Measurements from ENCODE around the gene CLEC14A.

The CLEC14A gene

DNA sequence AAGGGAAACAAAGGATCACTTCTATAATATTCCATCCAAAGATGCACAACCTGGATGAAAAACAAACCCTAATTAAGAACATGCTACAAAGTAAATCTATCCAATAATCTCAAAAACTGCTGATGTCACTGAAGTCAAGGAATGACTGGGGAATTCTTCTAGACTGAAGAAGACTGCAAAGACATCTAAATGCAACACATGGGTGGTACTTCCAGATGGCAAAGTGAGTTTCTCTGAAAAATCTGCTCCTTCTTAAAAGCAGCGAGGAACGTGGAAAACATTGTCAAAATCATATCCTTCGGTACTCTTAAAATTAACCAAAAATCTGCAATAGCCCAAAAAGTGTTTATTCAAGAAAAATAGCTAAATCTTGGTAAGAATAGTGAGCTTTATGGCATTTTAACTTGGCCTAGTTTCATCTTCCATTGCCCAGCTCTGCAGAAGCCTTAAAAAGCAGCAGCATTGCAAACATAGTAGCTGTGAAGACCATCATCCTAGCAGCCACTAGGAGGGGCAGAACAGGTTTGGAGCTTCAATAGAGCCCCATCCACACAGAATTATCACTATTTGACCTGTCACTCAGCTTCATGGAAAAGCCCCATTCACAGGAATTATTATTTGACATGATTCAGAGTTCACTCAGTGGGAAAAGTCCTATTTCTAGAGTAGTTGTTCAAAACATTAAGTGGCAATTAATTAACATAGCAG is 7.4 kb downstream of the CLEC14A start:
- no peak for DNase-seq (ENCODE audit: low read depth in 2 of 2)

- DNase-seq (ENCODE audit: low read depth in 2 of 2): no peak
These were observed 12.1 kb downstream of the CLEC14A start for GRCh38 chr14:38243696-38244240.

DNA sequence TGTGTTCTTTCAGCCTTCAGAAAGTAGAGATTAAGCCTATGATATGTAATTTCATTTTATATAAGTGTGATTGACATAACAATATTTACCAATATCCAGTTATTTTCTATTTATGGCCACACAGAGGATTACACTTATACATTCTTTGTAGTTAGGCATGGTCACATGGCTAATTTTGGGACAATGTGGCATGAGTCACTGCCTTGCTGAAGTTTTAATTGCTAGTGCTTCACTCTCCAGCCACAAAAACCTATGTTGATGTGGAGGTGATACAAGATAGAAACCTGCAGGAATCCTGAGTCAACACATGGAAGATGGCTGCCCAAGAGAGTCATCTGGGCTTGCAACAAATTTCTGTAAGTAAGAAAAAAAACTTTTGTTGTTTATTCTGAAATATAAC is 17.0 kb downstream of the CLEC14A start:
- DNase-seq (ENCODE audit: low read depth in 2 of 2): no peak

DNA sequence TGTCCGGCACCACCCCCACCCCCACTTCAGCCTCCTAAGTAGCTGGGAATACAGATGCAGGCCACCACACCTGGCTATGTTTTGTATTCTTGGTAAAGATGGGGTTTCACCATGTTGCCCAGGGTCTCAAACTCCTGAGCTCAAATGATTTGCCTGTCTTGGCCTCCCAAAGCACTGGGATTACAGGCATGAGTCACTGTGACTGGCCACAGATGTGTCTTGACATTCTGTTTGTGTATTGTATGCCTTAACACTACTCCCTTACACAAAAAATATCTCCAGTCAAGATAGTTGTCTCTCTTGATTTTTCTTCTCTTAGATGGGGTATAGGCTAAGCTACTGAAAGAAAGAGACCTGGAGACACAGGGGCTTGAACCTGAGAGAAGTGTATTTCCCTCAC is 17.6 kb downstream of the CLEC14A start:
- no peak for DNase-seq (ENCODE audit: low read depth in 2 of 2)

- DNase-seq (ENCODE audit: low read depth in 2 of 2): no peak
These were observed 22.7 kb downstream of the CLEC14A start for GRCh38 chr14:38233218-38233617.

GRCh38 chr14:38226366-38226765 is 29.5 kb downstream of the CLEC14A start:
- no peak for DNase-seq (ENCODE audit: low read depth in 2 of 2)

DNA sequence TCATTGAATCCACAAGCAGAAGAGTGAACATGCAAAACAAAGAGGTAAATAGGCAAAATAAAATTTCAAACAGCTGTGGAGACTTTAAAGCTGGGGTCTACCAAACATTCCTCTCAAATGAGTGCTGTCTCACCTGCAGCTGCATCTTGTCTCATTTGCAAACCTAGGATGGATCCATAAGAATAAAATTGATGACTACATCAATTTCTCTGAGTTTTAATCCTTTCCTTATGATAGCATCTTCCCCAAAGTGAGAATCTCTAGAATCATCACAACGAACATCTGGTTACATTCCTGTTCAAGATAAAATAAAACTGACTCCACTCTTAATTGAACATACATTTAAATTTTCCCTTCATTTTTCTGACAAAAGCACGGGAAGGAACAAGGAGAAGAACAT is 29.9 kb downstream of the CLEC14A start:
- no peak for DNase-seq (ENCODE audit: low read depth in 2 of 2)

DNA sequence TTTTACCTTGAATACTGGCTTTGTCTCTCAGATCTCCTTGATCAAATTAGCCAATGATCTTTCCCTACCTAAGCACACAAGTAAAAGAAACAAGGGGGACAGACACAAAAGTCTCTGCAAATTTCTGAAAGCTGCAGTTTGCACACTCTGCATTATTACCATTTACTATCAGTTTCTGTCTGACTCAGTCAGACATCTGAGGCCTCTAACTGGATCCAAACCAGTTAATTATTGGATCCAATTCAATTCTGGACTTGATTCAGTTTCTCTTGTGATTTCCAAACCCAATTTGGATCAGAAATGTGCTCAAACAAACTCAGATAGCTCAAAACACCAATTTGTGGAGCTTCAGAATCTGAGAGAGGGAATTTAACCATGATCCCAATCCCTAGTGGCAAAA is 31.6 kb downstream of the CLEC14A start:
- no peak for DNase-seq (ENCODE audit: low read depth in 2 of 2)

GRCh38 chr14:38221077-38221476 is 34.8 kb downstream of the CLEC14A start:
- no peak for DNase-seq (ENCODE audit: low read depth in 2 of 2)

DNA sequence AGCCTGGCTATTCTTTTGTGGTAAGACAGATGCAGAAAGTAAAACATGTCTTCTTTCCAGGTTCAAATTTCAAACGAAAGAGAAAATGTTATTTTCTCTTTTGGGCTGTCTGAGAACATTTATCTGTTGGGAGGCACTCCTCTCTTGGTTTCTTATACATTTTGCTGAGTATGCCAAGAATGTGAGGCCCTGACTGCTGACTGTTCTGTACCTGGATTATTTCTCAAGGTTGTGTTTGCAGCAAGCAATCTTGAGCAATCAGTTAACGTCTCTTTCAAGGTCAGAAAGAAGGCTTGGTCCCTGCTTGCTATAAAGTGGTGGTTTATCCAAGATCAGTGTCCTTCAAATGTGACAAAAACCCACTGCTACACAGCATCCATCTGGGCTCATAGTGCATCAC is 38.3 kb downstream of the CLEC14A start:
- DNase-seq (ENCODE audit: low read depth in 2 of 2): no peak

DNA sequence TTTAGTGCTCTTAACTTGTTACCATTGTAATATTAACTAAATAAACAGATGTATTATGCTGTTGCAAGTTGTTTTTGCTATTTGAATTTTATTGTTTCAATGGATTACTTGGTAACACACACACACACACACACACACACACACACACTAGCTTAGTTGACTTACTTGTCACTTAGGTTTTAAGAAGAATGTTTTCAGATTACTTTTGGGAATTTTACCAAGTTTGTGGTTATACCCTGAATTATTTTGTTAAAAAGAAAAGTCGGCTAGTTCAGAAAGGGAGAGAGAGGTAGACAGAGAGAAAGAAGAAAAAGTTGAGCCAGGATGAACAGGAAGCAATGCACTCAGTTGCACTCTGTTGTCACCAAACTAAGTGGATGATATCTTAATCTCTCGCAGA is 42.9 kb downstream of the CLEC14A start:
- no peak for DNase-seq (ENCODE audit: low read depth in 2 of 2)

DNA sequence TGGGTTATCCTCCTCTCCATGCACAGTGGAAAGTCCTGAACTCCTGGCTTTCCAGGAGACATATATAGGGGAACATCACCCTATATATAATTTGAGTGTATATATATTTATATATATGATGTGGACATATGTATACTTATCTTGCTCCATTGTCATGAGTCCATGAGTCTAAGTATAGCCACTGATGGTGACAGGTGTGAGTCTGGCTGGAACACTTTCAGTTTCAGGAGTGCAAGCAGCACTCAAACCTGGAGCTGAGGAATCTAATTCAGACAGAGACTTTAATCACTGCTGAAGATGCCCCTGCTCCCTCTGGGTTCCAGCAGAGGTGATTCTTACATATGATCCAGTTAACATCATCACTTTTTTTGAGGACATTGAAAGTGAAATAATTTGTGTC is 43.8 kb downstream of the CLEC14A start:
- no peak for DNase-seq (ENCODE audit: low read depth in 2 of 2)

DNA sequence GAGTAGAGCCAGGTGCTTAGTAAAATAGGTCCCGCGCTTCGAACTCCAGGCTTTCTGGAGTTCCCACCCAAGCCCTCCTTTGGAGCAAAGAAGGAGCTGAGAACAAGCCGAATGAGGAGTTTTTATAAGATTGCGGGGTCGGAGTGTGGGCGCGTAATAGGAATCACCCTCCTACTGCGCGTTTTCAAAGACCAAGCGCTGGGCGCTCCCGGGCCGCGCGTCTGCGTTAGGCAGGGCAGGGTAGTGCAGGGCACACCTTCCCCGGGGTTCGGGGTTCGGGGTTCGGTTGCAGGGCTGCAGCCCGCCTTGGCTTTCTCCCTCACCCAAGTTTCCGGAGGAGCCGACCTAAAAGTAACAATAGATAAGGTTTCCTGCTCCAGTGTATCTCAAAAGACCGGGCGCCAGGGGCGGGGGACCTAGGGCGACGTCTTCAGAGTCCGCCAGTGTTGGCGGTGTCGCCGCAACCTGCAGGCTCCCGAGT is 44.6 kb downstream of the CLEC14A start:
- DNase-seq (ENCODE audit: low read depth in 2 of 2): no peak

DNA sequence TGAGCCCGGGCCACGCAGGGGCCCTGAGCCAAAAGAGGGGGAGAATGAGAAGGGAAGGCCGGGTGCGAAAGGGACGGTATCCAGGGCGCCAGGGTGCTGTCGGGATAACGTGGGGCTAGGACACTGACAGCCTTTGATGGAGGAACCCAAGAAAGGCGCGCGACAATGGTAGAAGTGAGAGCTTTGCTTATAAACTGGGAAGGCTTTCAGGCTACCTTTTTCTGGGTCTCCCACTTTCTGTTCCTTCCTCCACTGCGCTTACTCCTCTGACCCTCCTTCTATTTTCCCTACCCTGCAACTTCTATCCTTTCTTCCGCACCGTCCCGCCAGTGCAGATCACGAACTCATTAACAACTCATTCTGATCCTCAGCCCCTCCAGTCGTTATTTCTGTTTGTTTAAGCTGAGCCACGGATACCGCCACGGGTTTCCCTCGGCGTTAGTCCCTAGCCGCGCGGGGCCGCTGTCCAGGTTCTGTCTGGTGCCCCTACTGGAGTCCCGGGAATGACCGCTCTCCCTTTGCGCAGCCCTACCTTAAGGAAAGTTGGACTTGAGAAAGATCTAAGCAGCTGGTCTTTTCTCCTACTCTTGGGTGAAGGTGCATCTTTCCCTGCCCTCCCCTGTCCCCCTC is 45.2 kb downstream of the CLEC14A start:
- no peak for DNase-seq (ENCODE audit: low read depth in 2 of 2)

DNA sequence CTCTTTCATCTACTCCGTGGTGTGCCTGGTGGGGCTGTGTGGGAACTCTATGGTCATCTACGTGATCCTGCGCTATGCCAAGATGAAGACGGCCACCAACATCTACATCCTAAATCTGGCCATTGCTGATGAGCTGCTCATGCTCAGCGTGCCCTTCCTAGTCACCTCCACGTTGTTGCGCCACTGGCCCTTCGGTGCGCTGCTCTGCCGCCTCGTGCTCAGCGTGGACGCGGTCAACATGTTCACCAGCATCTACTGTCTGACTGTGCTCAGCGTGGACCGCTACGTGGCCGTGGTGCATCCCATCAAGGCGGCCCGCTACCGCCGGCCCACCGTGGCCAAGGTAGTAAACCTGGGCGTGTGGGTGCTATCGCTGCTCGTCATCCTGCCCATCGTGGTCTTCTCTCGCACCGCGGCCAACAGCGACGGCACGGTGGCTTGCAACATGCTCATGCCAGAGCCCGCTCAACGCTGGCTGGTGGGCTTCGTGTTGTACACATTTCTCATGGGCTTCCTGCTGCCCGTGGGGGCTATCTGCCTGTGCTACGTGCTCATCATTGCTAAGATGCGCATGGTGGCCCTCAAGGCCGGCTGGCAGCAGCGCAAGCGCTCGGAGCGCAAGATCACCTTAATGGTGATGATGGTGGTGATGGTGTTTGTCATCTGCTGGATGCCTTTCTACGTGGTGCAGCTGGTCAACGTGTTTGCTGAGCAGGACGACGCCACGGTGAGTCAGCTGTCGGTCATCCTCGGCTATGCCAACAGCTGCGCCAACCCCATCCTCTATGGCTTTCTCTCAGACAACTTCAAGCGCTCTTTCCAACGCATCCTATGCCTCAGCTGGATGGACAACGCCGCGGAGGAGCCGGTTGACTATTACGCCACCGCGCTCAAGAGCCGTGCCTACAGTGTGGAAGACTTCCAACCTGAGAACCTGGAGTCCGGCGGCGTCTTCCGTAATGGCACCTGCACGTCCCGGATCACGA is 46.0 kb downstream of the CLEC14A start:
- DNase-seq (ENCODE audit: low read depth in 2 of 2): no peak

DNA sequence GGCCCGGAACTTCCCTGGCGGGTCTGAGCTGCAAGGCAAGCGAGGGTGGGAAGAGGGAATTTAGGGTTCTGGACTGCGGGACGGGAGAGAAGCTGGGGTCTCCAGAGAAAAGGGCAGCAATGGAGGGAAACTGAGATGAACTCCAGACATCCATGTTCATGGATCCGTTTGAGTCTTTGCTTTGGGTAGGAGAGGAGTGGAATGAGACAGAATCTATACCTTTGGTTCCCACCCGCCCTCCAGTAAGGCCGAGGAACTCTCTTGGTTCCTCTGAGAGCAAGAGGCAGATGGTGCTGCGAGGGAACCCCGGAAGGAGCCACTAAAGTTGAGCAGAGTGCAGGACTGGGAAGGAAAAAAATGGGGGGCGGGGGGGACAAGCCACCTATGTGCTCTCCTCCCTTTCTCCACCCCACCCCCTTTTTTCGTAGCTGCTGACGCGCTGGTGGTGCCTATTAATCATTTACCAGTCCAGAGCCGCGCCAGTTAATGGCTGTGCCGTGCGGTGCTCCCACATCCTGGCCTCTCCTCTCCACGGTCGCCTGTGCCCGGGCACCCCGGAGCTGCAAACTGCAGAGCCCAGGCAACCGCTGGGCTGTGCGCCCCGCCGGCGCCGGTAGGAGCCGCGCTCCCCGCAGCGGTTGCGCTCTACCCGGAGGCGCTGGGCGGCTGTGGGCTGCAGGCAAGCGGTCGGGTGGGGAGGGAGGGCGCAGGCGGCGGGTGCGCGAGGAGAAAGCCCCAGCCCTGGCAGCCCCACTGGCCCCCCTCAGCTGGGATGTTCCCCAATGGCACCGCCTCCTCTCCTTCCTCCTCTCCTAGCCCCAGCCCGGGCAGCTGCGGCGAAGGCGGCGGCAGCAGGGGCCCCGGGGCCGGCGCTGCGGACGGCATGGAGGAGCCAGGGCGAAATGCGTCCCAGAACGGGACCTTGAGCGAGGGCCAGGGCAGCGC is 47.0 kb downstream of the CLEC14A start:
- no peak for DNase-seq (ENCODE audit: low read depth in 2 of 2)

DNA sequence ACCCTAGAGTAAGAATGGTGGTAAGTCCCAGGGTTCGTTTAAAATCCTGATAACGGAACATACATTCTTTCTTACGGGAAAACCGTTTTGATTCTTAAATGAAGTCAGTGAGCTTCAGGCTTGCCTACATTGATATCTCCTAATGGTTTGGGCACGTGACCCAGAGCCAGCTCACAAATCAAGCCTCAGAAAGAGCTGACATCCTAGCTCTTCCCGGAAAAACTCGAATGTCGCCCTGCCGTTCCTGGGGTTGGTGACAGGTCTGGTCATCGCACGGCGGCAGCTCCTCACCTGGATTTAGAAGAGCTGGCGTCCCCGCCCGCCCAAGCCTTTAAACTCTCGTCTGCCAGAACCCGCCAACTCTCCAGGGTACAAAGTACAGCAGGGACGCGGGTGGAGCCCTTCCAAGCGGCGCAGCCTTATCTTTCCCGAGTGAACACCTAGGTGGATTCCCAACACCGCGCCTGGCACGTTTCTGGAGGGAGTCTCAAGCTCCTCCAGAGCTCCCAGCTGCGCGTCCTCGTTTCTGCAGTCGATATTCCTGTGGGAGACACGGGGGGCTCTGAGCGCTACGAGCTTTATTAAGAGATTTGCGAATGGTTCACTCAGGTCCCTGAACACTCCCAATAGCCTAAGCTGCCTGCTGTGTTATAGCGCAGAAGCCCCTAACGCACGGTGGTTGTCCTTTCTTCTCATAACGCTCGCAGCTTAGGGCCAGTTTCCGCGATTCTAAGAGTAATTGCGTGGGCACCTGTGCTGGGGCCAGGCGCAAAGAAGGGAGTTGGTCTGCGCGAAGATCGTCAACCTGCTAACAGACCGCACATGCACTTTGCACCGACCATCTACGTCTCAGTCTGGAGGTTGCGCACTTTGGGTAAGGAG is 47.9 kb downstream of the CLEC14A start, which contains the start of gene SSTR1:
Gene SSTR1 (plus strand): TSS at position 169 of the 882 bp plus-strand sequence. CDS start 1,486 bp downstream, outside the sequence.
- no peak for DNase-seq (ENCODE audit: low read depth in 2 of 2)

- DNase-seq (ENCODE audit: low read depth in 2 of 2): no peak
These were observed 48.5 kb downstream of the CLEC14A start for GRCh38 chr14:38207377-38207735.

DNA sequence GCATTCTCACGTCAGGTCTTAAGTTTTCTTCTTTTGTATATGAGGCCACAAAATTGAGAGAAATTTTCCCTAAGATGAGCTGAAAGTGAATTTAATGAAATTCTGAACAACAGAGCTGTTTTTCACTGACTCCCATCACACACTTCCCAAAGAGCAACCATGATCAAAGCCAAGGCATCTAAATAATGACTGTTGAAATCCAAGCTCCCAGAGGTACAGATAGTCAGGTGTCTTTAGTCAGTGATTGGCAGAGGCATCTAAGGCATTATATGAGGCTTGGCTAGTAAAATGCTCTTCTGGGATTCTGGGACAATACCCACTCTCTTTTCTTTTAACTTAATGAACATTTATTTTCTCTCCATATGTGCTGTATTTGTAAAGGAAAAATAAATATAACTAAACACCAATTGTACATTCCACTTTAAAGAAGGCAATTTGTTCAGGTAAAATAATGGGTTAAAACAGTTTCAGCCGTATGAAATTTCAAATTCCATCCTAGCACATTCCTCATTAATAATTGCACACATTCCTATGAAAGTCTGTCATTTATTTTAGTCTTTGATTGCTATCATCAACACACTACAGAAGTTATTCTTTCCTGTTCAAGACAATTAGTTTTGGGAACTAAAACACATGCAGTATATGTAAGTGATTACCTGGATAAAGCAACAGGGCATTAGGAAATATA is 49.1 kb downstream of the CLEC14A start:
- DNase-seq (ENCODE audit: low read depth in 2 of 2): no peak
